HG02623 (cell line): ENCODE results near the gene PUM1.
"Not testable (repeated sequence)": the region's sequence is repeated elsewhere in the genome, so short reads cannot be mapped to it uniquely, and the experiment has no call there.

Experiments used
- ATAC-seq: cut with Tn5 transposase; IDR thresholded peaks from one replicate; pipeline ENCODE4 v1.9.1; 2021; ENCODE audit warnings: moderate library complexity; ENCODE audit not compliant: unreplicated experiment

The PUM1 gene

GRCh38 chr1:31065310-31066217, at the start of gene PUM1:
Gene PUM1, minus strand, starts transcription at chr1:31065717. Its CDS starts 6,151 bp downstream, at chr1:31059566.
- peak; percentile 93 for ATAC-seq

DNA sequence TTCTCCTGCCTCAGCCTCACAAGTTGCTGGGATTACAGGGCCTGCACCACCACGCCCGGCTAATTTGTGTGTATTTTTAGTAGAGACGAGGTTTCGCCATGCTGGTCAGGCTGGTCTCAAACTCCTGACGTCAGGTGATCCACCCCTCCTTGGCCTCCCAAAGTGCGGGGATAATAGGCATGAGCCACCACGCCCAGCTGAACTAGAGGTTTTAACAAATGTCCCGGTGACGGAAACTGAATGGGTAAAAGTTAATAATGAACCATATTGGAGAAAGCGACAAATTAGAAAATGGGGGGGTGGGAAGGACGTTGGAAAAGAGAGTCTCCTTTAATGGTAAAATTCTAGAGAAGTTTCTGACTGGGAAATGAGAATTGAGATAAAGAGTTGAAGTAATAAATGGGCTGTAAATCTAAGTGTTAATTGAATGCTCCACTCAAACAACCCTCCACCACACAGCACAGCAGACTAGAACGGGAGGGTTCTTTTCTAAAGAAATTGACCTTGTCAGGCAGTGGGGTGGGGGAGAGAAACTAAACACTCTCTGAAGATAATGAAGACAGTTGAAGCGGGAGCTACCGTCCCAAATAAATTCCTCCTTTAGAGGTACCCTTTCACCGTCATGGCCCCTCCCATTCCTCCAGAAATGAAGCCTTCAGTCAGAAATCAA, 46.9 kb upstream of the PUM1 start:
- ATAC-seq, result no peak

DNA sequence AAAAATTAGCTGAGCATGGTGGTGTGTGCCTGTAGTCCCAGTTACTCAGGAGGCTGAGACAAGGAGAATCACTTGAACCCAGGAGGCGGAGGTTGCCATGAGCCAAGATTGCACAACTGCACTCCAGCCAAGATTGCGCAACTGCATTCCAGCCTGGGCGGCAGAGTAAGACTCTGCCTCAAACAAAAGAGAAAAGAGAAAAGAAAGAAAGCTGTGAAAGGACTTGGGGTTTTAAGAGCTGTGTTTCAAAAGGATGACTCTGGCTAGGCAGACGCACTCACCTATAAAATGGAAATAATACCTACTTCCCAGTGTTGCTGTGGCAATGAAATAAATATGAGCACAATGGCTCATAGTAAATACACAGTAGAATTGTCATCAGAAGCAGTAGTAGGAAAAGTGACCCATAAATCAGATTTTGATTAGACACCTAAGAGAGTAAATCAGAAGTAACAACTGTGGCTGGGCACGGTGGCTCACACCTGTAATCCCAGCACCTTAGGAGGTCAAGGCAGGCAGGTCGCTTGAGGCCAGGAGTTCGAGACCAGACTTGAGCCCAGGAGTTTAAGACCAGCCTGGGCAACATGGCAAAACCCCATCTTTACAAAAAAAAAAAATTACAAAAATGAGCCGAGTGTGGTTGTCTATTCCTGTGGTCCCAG, 45.9 kb upstream of the PUM1 start:
- ATAC-seq, result no peak

- ATAC-seq, result no peak
Observed at GRCh38 chr1:31110846-31111245, 45.3 kb upstream of the PUM1 start.

DNA sequence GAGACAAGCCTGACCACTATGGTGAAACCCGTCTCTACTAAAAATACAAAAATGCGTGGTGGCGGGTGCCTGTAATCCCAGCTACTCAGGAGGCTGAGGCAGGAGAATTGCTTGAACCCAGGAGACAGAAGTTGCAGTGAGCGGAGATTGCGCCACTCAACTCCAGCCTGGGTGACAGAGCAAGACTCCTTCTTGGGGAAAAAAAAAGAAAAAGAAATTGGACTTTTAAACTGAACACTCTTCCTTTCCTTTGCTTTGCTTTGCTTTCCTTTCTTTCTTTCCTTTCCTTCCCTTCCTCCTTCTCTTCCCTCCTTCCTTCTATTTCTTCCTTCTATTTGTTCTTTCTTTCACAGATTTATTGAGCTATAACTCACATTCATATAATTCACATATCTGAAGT, 43.3 kb upstream of the PUM1 start:
- no peak for ATAC-seq

- no peak for ATAC-seq
Observed at GRCh38 chr1:31105646-31106045, 40.1 kb upstream of the PUM1 start.

GRCh38 chr1:31102501-31102950, 37.0 kb upstream of the PUM1 start:
- ATAC-seq, result no peak

DNA sequence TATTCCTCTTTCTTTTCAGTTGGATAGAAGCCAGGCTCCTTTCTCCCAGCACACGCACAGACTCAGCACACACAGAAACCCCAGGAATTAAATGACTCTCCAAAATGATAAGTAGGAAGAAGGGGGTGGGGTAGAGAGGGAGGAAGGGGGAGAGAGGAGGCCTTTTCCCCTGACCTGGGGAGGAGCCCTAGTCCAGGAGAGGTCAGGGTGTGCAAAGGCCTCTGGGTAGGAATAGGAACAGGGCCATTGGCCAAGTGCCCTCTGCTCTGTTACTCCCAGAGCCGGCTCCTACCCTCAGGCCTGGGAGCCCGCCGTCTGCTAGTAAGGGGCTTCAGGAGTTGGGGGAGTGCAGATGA, 35.6 kb upstream of the PUM1 start:
- ATAC-seq, result no peak

DNA sequence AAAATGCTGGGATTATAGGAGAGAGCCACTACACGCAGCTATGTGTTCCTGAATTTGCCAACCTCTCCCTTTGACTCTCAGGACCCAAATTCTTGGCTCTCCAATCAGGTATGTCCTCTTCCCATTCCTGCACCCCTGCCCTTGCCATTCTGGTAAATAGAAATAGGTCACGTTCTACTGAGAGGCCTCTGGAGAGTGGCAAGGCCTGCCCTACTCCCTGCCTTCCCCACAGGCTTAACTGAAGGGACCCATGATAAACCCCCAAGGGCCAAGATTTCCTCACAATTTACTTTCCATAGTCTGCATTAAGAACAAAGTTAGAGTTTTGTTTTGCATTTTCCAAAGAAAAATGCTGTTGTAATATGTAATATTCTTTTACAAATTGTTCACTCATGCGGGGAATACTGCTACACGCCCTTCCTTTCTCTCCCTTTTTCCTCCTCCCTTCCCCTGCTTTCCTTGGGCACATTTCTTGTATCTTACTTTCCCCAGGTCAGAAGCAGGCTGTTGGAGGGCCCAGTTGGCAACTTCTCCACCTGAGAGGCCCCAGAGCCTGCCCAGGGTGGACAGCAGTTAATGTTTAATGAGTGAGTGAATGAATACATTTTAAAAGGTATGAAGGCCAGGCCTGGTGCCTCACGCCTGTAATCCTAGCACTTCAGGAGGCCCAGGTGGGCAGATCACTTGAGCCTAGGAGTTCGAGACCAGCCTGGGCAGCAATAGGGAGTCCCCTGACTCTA, 33.9 kb upstream of the PUM1 start:
- ATAC-seq, result no peak

DNA sequence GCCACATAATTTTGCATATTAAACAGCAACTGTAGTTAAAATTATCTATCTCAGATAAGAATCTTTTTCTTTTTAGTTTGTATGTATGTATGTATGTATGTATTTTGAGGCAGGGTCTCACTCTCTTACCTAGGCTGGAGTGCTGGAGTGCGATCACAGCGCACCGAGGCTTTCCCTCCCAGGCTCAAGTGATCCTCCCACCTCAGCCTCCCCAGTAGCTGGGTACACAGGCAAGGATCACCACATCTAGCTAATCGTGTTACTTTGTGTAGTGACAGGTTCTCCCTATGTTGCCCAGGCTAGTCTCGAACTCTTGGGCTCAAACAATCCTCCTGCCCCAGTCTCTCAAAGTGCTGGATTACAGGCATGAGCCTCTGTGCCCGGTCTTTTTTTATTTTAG, 30.5 kb upstream of the PUM1 start:
- no peak for ATAC-seq

- no peak for ATAC-seq
Observed at GRCh38 chr1:31095298-31095981, 29.9 kb upstream of the PUM1 start.

GRCh38 chr1:31088081-31088480, 22.6 kb upstream of the PUM1 start:
- not testable (repeated sequence) for ATAC-seq

DNA sequence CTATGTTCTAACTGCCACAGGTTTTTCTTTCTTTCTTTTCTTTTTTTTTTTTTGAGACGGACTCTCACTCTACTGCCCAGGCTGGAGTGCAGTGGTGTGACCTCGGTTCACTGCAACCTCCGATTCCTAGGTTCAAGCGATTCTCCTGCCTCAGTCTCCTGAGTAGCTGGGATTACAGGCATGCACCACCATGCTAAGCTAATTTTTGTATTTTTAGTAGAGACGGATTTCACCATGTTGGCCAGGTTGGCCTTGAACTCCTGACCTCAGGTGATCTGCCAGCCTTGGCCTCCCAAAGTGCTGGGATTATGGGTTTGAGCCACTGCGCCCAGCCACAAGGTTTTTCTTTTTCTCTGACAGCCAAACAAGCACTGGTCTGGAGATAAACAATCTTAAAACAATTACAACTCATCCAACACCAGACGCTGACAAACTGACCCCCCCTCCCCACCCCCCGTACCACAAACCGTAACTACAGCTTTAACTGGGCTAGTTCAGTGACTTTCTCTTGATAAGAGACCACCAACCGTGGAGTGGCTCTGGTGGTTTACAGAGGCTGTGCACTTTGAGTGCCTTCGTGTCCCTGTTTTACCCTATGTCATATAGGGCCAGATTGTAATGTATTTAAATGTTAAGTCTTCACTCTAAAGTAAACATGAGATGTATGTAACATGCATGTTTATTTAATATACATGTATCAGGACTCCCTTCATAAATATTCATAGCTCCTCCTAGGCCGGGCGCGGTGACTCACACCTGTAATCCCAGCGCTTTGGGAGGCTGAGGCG, 19.5 kb upstream of the PUM1 start:
- no peak for ATAC-seq

DNA sequence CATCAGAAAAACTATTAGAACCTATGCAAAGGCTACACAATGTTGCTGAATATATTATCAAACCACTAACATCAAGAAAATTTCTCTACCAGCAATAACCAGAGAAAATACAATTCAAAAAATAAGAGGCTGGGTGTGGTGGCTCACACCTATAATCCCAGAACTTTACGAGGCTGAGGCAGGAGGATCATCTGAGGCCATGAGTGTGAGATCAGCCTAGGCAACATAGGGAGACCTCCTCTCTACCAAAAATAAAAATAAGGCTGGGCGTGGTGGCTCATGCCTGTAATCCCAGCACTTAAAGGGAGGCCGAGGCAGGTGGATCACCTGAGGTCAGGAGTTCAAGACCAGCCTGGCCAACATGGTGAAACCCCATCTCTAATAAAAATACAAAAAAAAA, 16.9 kb upstream of the PUM1 start:
- no peak for ATAC-seq

- ATAC-seq, result no peak
Observed at GRCh38 chr1:31073044-31073443, 7.5 kb upstream of the PUM1 start.

- no peak for ATAC-seq
Observed at GRCh38 chr1:31072304-31072746, 6.8 kb upstream of the PUM1 start.

DNA sequence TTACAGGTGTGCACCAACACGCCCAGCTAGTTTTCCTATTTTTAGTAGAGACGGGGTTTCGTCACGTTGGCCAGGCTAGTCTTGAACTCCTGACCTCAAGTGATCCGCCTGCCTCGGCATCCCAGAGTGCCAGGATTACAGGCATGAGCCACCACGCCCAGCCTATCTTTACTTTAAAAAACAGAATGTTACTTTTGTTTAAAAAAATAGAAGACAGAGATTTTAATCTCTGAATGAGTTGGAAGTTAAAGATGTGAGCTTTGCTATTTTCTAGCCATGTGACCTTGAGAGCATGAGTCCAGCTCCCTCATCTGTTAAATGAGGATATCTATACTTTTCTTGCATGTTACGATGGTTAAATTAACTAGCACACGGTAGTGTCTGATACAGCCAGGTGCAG, 3.9 kb upstream of the PUM1 start:
- ATAC-seq, result no peak

DNA sequence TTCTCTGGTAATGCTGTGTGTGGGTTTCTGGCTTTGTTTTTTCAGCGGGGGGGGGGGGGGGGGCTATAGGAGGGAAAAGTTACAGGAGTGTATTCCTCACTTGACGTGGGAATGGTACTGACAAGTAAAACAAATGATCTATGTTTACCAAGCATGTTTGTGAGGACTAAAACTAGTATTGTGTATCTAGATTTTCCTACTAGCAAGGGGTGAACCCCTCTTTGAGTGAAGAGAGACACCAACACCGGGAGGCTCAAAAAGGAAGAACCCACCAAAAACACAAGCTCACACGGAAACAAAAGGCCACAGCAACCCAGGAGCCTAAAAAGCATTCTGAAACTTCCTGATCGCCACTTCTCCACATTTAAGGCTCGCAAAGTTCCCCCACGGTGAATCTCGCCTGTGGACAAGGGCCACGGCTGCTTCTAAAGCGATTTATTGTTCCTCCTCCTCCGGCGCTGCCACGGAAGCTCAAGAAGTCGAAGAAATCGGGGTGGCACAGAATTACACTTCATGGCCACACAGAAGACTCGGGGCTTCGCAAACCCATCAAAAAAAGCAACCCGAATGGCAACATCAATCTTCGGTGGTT, 703 bp downstream of the PUM1 start:
- no peak for ATAC-seq

- ATAC-seq, result no peak
Observed at GRCh38 chr1:31064111-31064717, 1.3 kb downstream of the PUM1 start.
